Mesothelial cell of epicardium (in vitro differentiated cells): ENCODE data around the gene FOXO3. TPM values are rescaled to one million over a fixed set of nuclear protein-coding genes. Genes with fewer than 3 reads are reported as not detected.

Experiments used
- DNase-seq, 2 experiments: peaks; one replicate each; pipeline ENCODE4 v3.0.0; 2021; ENCODE audit warnings: low spot score in 2 of 2; ENCODE audit not compliant: unreplicated experiment in 2 of 2
- H3K27ac Mint-ChIP-seq: 2 replicates; pipeline ENCODE4 v1.8.0; 2021; ENCODE audit warnings: mixed read lengths
- H3K27me3 Mint-ChIP-seq: 2 replicates; pipeline ENCODE4 v1.8.0; 2021; ENCODE audit warnings: low read depth, mixed read lengths
- H3K36me3 Mint-ChIP-seq: 2 replicates; pipeline ENCODE4 v1.8.0; 2021; ENCODE audit warnings: mixed read lengths
- H3K4me1 Mint-ChIP-seq: 2 replicates; pipeline ENCODE4 v1.8.0; 2021; ENCODE audit warnings: mixed read lengths
- H3K4me3 Mint-ChIP-seq: 2 replicates; pipeline ENCODE4 v1.8.0; 2021; ENCODE audit warnings: mild to moderate bottlenecking, moderate library complexity, mixed read lengths
- H3K9me3 Mint-ChIP-seq: 2 replicates; pipeline ENCODE4 v1.8.0; 2021; ENCODE audit warnings: mixed read lengths
- CTCF ChIP-seq: fragments of 200-600 bp; sonication (generic); IDR thresholded peaks from one replicate; pipeline ENCODE4 v1.5.0; 2021; ENCODE audit warnings: antibody characterized with exemption; ENCODE audit not compliant: unreplicated experiment
- total RNA-seq: library from RNA; stranded (reverse); gene quantifications from 3 replicates; pipeline ENCODE4 v1.2.1, GENCODE V29; 2021

The FOXO3 gene
- 56.6 to 58.3 TPM (median 57.9 TPM) in 3 replicates for total RNA-seq

- no peak for TF ChIP-seq CTCF
- Mint-ChIP-seq H3K9me3 (no peaks in the 10 kb centered on the region), H3K27ac (peak within 1 kb of the TSS; percentile 95), H3K4me3 (peak within 1 kb of the TSS; percentile 94), H3K36me3 (no peaks in the 10 kb centered on the region), H3K27me3 (no peaks in the 10 kb centered on the region), H3K4me1 (peaks cover 47% of the 10 kb centered on the region)
- peak; percentile 76 to 83 for DNase-seq
Observed at GRCh38 chr6:108560463-108561308, at the start of gene FOXO3. Gene FOXO3, plus strand, starts transcription at chr6:108560917. Its CDS starts 292 bp downstream, at chr6:108561209.

DNA sequence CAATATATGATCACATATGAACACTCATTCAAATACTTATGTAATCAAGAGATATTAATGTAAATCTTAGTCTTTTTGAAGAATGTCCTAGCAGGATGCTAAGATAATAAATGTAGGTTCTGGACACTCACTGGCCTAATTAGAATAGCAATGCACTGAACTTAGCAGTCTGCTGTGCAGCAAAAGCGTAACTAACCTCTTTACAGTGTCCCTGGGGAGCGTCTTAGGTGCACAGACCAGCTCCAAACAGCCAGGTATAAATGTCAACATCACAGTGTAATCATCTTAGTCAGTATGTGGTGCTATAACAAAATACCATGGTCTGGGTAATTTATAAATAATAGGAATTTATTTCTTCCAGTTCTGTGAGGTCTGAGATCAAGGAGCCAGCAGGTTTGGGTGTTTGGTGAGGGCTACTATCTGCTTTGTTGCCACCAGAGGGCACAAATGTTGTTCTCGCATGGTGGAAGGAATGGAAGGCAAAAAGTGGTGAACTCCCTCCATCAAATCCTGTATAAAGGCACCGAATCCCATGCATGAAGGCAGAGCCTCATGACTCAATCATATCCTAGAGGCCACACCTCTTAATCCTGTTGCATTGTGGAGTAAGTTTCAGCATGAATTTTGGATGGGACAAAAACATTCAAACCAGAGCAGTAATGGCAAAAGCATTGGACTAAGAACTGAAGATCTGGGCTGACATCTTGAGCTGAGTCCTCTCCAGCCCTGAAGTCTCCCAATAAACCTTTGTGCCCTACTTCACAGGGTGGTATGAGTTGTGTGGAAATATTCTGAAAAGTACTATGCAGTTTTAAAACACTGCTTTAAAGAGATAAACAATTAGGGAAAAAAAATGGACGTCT lies 41.8 kb upstream of the FOXO3 start:
- Mint-ChIP-seq H3K27ac (no peak overlapping the region), H3K4me1 (peaks cover 5% of the 10 kb centered on the region), H3K36me3 (peaks cover 9% of the 10 kb centered on the region), H3K9me3 (peaks cover 4% of the 10 kb centered on the region), H3K4me3 (no peak overlapping the region), H3K27me3 (no peaks in the 10 kb centered on the region)
- DNase-seq: no peak
- peak; percentile 39 for TF ChIP-seq CTCF

- Mint-ChIP-seq H3K4me3 (no peak overlapping the region), H3K4me1 (peaks cover 29% of the 10 kb centered on the region), H3K9me3 (no peaks in the 10 kb centered on the region), H3K27me3 (no peaks in the 10 kb centered on the region), H3K36me3 (peaks cover 5% of the 10 kb centered on the region), H3K27ac (no peak overlapping the region)
- no peak for TF ChIP-seq CTCF
- no peak for DNase-seq
Observed at GRCh38 chr6:108521616-108522107, 39.1 kb upstream of the FOXO3 start.

DNA sequence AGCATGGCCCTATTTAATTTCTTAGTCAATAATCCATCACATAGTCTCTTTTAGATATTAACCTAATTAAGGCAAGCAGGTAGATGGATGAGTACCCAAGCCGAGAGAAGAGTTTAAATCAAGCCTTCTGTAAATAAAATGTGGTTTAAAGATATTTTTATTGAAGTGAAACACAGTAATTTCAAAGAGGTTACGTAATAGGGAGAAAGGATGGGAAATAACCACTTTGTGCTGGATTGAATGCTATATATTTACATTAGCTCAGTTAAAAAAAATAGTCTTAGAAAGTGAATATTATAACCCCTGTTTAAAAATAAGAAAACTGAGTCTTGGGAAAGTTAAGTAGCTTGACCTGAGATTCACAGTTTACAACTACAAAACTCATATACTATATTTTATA lies 37.0 kb upstream of the FOXO3 start:
- no peak for TF ChIP-seq CTCF
- H3K27ac Mint-ChIP-seq: no peak overlapping the region
- H3K9me3 Mint-ChIP-seq: no peaks in the 10 kb centered on the region

DNA sequence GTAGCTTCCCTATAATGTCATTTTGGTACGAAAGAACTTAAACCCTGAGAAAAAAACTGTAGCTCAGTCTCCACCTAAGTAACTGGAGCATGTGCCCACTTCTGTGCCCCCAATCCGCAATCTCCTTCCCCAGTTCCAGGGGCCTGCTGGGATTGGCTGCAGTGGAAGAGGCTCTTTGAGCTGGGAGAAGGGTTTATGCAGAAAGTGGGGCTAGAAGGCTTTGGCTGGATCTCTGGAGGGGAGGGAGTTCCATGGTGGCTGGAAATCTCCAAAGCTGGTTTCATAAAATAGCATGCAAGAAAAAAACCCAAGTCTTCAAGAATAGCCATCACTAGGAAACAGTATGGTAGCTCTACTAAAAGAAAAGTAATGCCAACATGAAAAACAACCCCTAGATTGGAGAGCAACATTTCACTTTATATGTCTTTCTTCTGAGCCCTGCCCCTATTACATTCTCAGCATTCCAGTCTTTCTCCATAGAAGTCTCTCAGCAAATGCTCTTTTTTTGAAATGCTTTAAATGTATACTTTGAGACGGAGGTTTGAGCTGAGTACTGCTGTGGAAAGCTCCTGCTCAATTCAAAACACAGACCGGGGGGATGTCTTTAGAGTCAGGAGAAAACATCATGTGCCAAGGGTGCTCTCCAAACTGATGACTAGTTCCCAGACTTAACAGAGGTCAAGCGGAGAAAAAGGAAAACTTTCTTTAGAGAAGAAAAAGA lies 36.0 kb upstream of the FOXO3 start:
- H3K27me3 Mint-ChIP-seq: no peaks in the 10 kb centered on the region
- H3K9me3 Mint-ChIP-seq: no peaks in the 10 kb centered on the region
- H3K36me3 Mint-ChIP-seq: peaks cover 5% of the 10 kb centered on the region
- no peak for DNase-seq
- H3K27ac Mint-ChIP-seq: peak overlapping the region; percentile 84
- H3K4me3 Mint-ChIP-seq: no peak overlapping the region
- H3K4me1 Mint-ChIP-seq: peaks cover 29% of the 10 kb centered on the region
- no peak for TF ChIP-seq CTCF

More for the DNA sequence above, 37.0 kb upstream of the FOXO3 start:
- no peak for DNase-seq
- no peak overlapping the region for H3K4me3 Mint-ChIP-seq
- no peaks in the 10 kb centered on the region for H3K27me3 Mint-ChIP-seq
- peaks cover 5% of the 10 kb centered on the region for H3K36me3 Mint-ChIP-seq
- H3K4me1 Mint-ChIP-seq: peaks cover 29% of the 10 kb centered on the region
